Uterus (tissue), 2 donors: ENCODE results near the gene CSNK2B.

Experiments
- POLR2A ChIP-seq, 2 donors: fragments of 450-650 bp; IDR thresholded peaks; one replicate each; pipeline ENCODE4 v1.6.1; 2016; ENCODE audit warnings: antibody characterized with exemption in 2 of 2, mild to moderate bottlenecking in 1 of 2, moderate library complexity in 1 of 2
- TF ChIP-seq, protein P1 (sequence below), 4 experiments: fragments of 200-600 bp in 2 of 4; fragments of 450-650 bp in 2 of 4; sonication (generic) in 2 of 4; IDR thresholded peaks; one replicate each; pipeline ENCODE4 v1.5.1; 2016 to 2019; ENCODE audit warnings: antibody characterized with exemption in 4 of 4, mild to moderate bottlenecking in 2 of 4, moderate library complexity in 1 of 4

DNA sequence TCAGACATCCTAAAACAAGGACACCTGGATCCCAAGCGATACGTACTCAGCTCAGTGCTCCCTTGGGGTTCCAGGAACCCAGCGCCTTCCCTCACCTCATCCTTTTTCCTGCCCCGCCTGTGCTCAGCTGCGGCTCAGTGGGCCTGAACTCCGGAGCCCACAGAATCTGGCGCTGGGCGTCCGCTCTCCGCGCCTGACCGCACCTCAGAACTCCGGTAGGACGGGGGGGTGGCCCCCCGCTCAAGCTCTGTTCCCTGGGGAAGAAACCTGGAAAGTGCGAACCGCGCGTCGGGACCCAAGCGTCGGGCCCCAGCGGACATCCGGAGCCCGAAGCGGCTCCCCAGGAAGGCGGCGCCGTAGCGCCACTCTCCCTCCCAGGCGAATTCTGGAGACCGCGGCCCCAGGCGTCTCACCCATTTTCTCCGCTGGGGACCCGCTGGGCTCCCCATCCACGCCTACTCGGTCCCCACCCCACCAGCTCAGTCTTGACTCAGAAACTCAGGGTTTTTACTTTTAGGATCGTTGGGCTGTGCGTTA is 15.3 kb downstream of the CSNK2B start:
- TF ChIP-seq, protein P1, sequence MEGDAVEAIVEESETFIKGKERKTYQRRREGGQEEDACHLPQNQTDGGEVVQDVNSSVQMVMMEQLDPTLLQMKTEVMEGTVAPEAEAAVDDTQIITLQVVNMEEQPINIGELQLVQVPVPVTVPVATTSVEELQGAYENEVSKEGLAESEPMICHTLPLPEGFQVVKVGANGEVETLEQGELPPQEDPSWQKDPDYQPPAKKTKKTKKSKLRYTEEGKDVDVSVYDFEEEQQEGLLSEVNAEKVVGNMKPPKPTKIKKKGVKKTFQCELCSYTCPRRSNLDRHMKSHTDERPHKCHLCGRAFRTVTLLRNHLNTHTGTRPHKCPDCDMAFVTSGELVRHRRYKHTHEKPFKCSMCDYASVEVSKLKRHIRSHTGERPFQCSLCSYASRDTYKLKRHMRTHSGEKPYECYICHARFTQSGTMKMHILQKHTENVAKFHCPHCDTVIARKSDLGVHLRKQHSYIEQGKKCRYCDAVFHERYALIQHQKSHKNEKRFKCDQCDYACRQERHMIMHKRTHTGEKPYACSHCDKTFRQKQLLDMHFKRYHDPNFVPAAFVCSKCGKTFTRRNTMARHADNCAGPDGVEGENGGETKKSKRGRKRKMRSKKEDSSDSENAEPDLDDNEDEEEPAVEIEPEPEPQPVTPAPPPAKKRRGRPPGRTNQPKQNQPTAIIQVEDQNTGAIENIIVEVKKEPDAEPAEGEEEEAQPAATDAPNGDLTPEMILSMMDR (IDR thresholded peaks at IDR 0.05), result peak in 3 of 4 experiments; percentile 29 to 36 (median 36)
- TF ChIP-seq POLR2A (IDR thresholded peaks at IDR 0.05), result peak in 1 of 2 donors; percentile 19
